ENCODE results near the gene TAF7.

Gene TAF7

GRCh38 chr5:141362719-141363118, 42.1 kb upstream of the TAF7 start:
- Histone ChIP-seq H3F3A (ENCODE audit: control insufficient read depth, insufficient read depth) (peaks cover 7% of the 10 kb centered on the region; the same call in 1 of the 2 replicates), H3K79me2 (ENCODE audit: control insufficient read depth, low read length) (peaks cover 45% of the 10 kb centered on the region), H4K20me1 (ENCODE audit: control insufficient read depth, insufficient read depth, low read depth, low read length) (no peaks in the 10 kb centered on the region), H3K4me1 (ENCODE audit: control insufficient read depth, low read length) (peaks cover 25% of the 10 kb centered on the region), H3K27ac (ENCODE audit: low read depth, low read length) (peak overlapping the region; percentile 61), H3K9me3 (ENCODE audit: control insufficient read depth, insufficient read depth, low read length) (peaks cover 48% of the 10 kb centered on the region), H3K9me2 (replicated peaks; ENCODE audit: control insufficient read depth, low read length) (no peaks in the 10 kb centered on the region), H3K4me2 (ENCODE audit: low read length) (peak overlapping the region; percentile 58), H3K4me3 (ENCODE audit: low read length) (peak overlapping the region; percentile 61), H3K36me3 (ENCODE audit: control insufficient read depth, low read length) (peaks cover 54% of the 10 kb centered on the region), H3K27me3 (ENCODE audit: control insufficient read depth, low read length) (no peaks in the 10 kb centered on the region)
- TF ChIP-seq CTCF (IDR thresholded peaks at IDR 0.05; ENCODE audit: low read depth, low read length, poor library complexity, severe bottlenecking) = no peak
- no peak for TF ChIP-seq EZH2phosphoT487 (IDR thresholded peaks at IDR 0.05; ENCODE audit: borderline replicate concordance, low read length)

- peaks cover 39% of the 10 kb centered on the region for H3K9me3 ChIP-seq (ENCODE audit: control insufficient read depth, insufficient read depth, low read length)
- H3K27ac ChIP-seq (ENCODE audit: low read depth, low read length) = peak overlapping the region; percentile 26
Measured at GRCh38 chr5:141360685-141361084, 40.1 kb upstream of the TAF7 start.

GRCh38 chr5:141359790-141360426, 39.3 kb upstream of the TAF7 start, which contains the start of gene PCDHGB2:
Gene PCDHGB2 (plus strand): TSS chr5:141359994. CDS start chr5:141360136, 142 bp downstream.
- Histone ChIP-seq H3K27ac (ENCODE audit: low read depth, low read length) (peak within 1 kb of the TSS; percentile 26), H3F3A (ENCODE audit: control insufficient read depth, insufficient read depth) (peaks cover 5% of the 10 kb centered on the region; the same call in 1 of the 2 replicates), H3K9me3 (ENCODE audit: control insufficient read depth, insufficient read depth, low read length) (peaks cover 31% of the 10 kb centered on the region), H3K4me2 (ENCODE audit: low read length) (peak within 1 kb of the TSS; percentile 81), H4K20me1 (ENCODE audit: control insufficient read depth, insufficient read depth, low read depth, low read length) (no peaks in the 10 kb centered on the region), H3K79me2 (ENCODE audit: control insufficient read depth, low read length) (peaks cover 35% of the 10 kb centered on the region), H3K4me3 (ENCODE audit: low read length) (peak within 1 kb of the TSS; percentile 75), H3K36me3 (ENCODE audit: control insufficient read depth, low read length) (peaks cover 38% of the 10 kb centered on the region), H3K4me1 (ENCODE audit: control insufficient read depth, low read length) (peaks cover 26% of the 10 kb centered on the region), H3K27me3 (ENCODE audit: control insufficient read depth, low read length) (no peaks in the 10 kb centered on the region), H3K9me2 (replicated peaks; ENCODE audit: control insufficient read depth, low read length) (no peaks in the 10 kb centered on the region)
- TF ChIP-seq EZH2phosphoT487 (IDR thresholded peaks at IDR 0.05; ENCODE audit: borderline replicate concordance, low read length) (no peak), CTCF (IDR thresholded peaks at IDR 0.05; ENCODE audit: low read depth, low read length, poor library complexity, severe bottlenecking) (peak; percentile 63)

More at GRCh38 chr5:141360685-141361084, 40.1 kb upstream of the TAF7 start:
- no peaks in the 10 kb centered on the region for H3K9me2 ChIP-seq (replicated peaks; ENCODE audit: control insufficient read depth, low read length)
- H3K4me3 ChIP-seq (ENCODE audit: low read length) = peak overlapping the region; percentile 75
- H3K27me3 ChIP-seq (ENCODE audit: control insufficient read depth, low read length) = no peaks in the 10 kb centered on the region
- peaks cover 25% of the 10 kb centered on the region for H3K4me1 ChIP-seq (ENCODE audit: control insufficient read depth, low read length)
- TF ChIP-seq CTCF (IDR thresholded peaks at IDR 0.05; ENCODE audit: low read depth, low read length, poor library complexity, severe bottlenecking) (no peak), EZH2phosphoT487 (IDR thresholded peaks at IDR 0.05; ENCODE audit: borderline replicate concordance, low read length) (no peak)
- H3F3A ChIP-seq (ENCODE audit: control insufficient read depth, insufficient read depth) = peaks cover 5% of the 10 kb centered on the region; the same call in 1 of the 2 replicates
- H3K36me3 ChIP-seq (ENCODE audit: control insufficient read depth, low read length) = peaks cover 45% of the 10 kb centered on the region
- H4K20me1 ChIP-seq (ENCODE audit: control insufficient read depth, insufficient read depth, low read depth, low read length) = no peaks in the 10 kb centered on the region
- H3K79me2 ChIP-seq (ENCODE audit: control insufficient read depth, low read length) = peaks cover 42% of the 10 kb centered on the region
- H3K4me2 ChIP-seq (ENCODE audit: low read length) = peak overlapping the region; percentile 81

Measured in DOHH2 (cell line).